Endothelial cell of umbilical vein (primary cell): ENCODE results near the gene CEP72.

Experiments
- EZH2 ChIP-seq: IDR thresholded peaks from 2 replicates; pipeline ENCODE4 v1.6.1; 2012; ENCODE audit warnings: borderline replicate concordance, low read depth, mild to moderate bottlenecking, moderate library complexity, low read length, inconsistent platforms; ENCODE audit not compliant: severe bottlenecking
- GATA2 ChIP-seq: IDR thresholded peaks from 2 replicates; pipeline ENCODE4 v1.7.0; 2011; ENCODE audit warnings: low read depth, mild to moderate bottlenecking, moderate library complexity, mixed read lengths, low read length; ENCODE audit not compliant: insufficient read length, insufficient read depth
- MAX ChIP-seq: IDR thresholded peaks from 2 replicates; pipeline ENCODE4 v1.6.1; 2011; ENCODE audit not compliant: insufficient read depth, insufficient read length
- MYC ChIP-seq: IDR thresholded peaks from one replicate; pipeline ENCODE4 v1.6.1; 2011; ENCODE audit warnings: mild to moderate bottlenecking, low read depth, low read length
- POLR2A ChIP-seq: IDR thresholded peaks from 2 replicates; pipeline ENCODE4 v1.6.1; 2012; ENCODE audit warnings: low read depth, mild to moderate bottlenecking, control low read depth, low read length
- POLR2AphosphoS5 ChIP-seq: IDR thresholded peaks from 2 replicates; pipeline ENCODE4 v1.6.1; 2012; ENCODE audit warnings: low read depth, mild to moderate bottlenecking, control low read depth, low read length, moderate library complexity; ENCODE audit not compliant: insufficient read depth
- TF ChIP-seq, protein P1 (sequence below), 2 donors: IDR thresholded peaks; 1 replicate in 1 of 2; 2 replicates in 1 of 2; pipeline ENCODE4 v1.5.1; 2011; ENCODE audit warnings: low read length in 2 of 2, mild to moderate bottlenecking in 2 of 2, moderate library complexity in 2 of 2, control low read depth in 1 of 2, inconsistent platforms in 1 of 2, low read depth in 1 of 2; ENCODE audit not compliant: insufficient read depth in 1 of 2; ENCODE audit errors: extremely low read depth in 1 of 2

- TF ChIP-seq POLR2A = no peak
- TF ChIP-seq, protein P1, sequence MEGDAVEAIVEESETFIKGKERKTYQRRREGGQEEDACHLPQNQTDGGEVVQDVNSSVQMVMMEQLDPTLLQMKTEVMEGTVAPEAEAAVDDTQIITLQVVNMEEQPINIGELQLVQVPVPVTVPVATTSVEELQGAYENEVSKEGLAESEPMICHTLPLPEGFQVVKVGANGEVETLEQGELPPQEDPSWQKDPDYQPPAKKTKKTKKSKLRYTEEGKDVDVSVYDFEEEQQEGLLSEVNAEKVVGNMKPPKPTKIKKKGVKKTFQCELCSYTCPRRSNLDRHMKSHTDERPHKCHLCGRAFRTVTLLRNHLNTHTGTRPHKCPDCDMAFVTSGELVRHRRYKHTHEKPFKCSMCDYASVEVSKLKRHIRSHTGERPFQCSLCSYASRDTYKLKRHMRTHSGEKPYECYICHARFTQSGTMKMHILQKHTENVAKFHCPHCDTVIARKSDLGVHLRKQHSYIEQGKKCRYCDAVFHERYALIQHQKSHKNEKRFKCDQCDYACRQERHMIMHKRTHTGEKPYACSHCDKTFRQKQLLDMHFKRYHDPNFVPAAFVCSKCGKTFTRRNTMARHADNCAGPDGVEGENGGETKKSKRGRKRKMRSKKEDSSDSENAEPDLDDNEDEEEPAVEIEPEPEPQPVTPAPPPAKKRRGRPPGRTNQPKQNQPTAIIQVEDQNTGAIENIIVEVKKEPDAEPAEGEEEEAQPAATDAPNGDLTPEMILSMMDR (IDR thresholded peaks at IDR 0.05; ENCODE audit: extremely low read depth in 1 of 2, insufficient read depth in 1 of 2, low read depth in 1 of 2, low read length in 2 of 2) = no peak
- TF ChIP-seq EZH2 = no peak
- TF ChIP-seq POLR2AphosphoS5 = no peak
- TF ChIP-seq MYC = no peak
- TF ChIP-seq MAX = no peak
- TF ChIP-seq GATA2 = no peak
Measured at GRCh38 chr5:569358-569867, 42.7 kb upstream of the CEP72 start.
